Occipital lobe (tissue), 2 donors: ENCODE data around the gene RAB31. TPM values are rescaled to one million over a fixed set of nuclear protein-coding genes. Genes with fewer than 3 reads are reported as not detected.

Experiments
- DNase-seq: peaks from one replicate; lab custom pipeline; 2025; lab: John Stamatoyannopoulos, UW
- total RNA-seq: library from RNA; depleted of rRNA; stranded (reverse); fragments of >200 nt; gene quantifications from one replicate; pipeline ENCODE4 v1.2.3, GENCODE V29; 2014

Gene RAB31
- total RNA-seq, 1 donor from 2014 or later, result 27.6 TPM

GRCh38 chr18:9787712-9788111 lies 79.6 kb downstream of the RAB31 start:
- no peak for DNase-seq

GRCh38 chr18:9788140-9788539 lies 80.0 kb downstream of the RAB31 start:
- DNase-seq, result no peak

- DNase-seq, result no peak
Measured at GRCh38 chr18:9788860-9789259, 80.8 kb downstream of the RAB31 start.

- DNase-seq, result no peak
Measured at GRCh38 chr18:9790261-9790660, 82.2 kb downstream of the RAB31 start.

GRCh38 chr18:9791991-9792390 lies 83.9 kb downstream of the RAB31 start:
- no peak for DNase-seq

GRCh38 chr18:9792565-9793245 lies 84.6 kb downstream of the RAB31 start:
- no peak for DNase-seq

- no peak for DNase-seq
Measured at GRCh38 chr18:9796011-9796410, 87.9 kb downstream of the RAB31 start.

- DNase-seq, result peak; percentile 53
Measured at GRCh38 chr18:9796935-9797549, 88.9 kb downstream of the RAB31 start.

GRCh38 chr18:9802175-9803062 lies 94.3 kb downstream of the RAB31 start:
- no peak for DNase-seq

GRCh38 chr18:9803063-9803697 lies 95.1 kb downstream of the RAB31 start:
- DNase-seq, result no peak

- no peak for DNase-seq
Measured at GRCh38 chr18:9803698-9804516, 95.8 kb downstream of the RAB31 start.

- no peak for DNase-seq
Measured at GRCh38 chr18:9804517-9805104, 96.5 kb downstream of the RAB31 start.

- no peak for DNase-seq
Measured at GRCh38 chr18:9806905-9807304, 98.8 kb downstream of the RAB31 start.

GRCh38 chr18:9808295-9809241 lies 100.5 kb downstream of the RAB31 start:
- peak; percentile 46 for DNase-seq

GRCh38 chr18:9809697-9810096 lies 101.6 kb downstream of the RAB31 start:
- DNase-seq, result no peak

GRCh38 chr18:9810299-9810698 lies 102.2 kb downstream of the RAB31 start:
- no peak for DNase-seq

GRCh38 chr18:9810994-9811705 lies 103.0 kb downstream of the RAB31 start:
- no peak for DNase-seq

- DNase-seq, result no peak
Measured at GRCh38 chr18:9811978-9812377, 103.9 kb downstream of the RAB31 start.

- DNase-seq, result no peak
Measured at GRCh38 chr18:9814431-9814830, 106.3 kb downstream of the RAB31 start.
